HepG2 (cell line): ENCODE results near the gene SLC9A9. TPM values are rescaled to one million over a fixed set of nuclear protein-coding genes. Genes with fewer than 3 reads are reported as not detected.

Experiments
- ATAC-seq: fragments of 200-7000 bp; cut with Tn5 transposase; 3 replicates; pipeline ENCODE4 v1.9.1; 2020; ENCODE audit warnings: mild to moderate bottlenecking, moderate library complexity
- BruUV-seq: library from RNA; stranded (reverse); fragments of 400-500 nt; replicated peaks from 2 replicates; lab custom pipeline; 2021; lab: Mats Ljungman, UMichigan
- CTCF ChIA-PET: fragments of 300-600 bp; formaldehyde crosslinking; extraction: SDS; loops from one replicate; lab custom pipeline; 2021; ENCODE audit warnings: low total read pairs, inconsistent platforms, low intra/inter-chr PET ratio; lab: Yijun Ruan, JAX
- POLR2A ChIA-PET: fragments of 350-600 bp; sonication (Branson Sonifier 250); formaldehyde crosslinking; loops from one replicate; lab custom pipeline; 2020; ENCODE audit warnings: antibody characterized with exemption, inconsistent platforms; lab: Yijun Ruan, JAX
- DNase-seq: peaks from one replicate; pipeline ENCODE4 v3.0.0-alpha.2; 2015; ENCODE audit warnings: low spot score
- FAIRE-seq: peaks from 3 replicates; lab custom pipeline; 2011; peaks lifted over from hg19 to GRCh38; lab: Jason Lieb, UNC
- H2AFZ ChIP-seq: one replicate; pipeline ENCODE4 v1.6.1; 2011; ENCODE audit warnings: low read length, inconsistent platforms
- H3K27ac ChIP-seq: fragments of 300-600 bp; 3 replicates; pipeline ENCODE4 v1.8.0; 2011; ENCODE audit warnings: mixed run types, mild to moderate bottlenecking, mixed read lengths, low read length, inconsistent platforms; ENCODE audit not compliant: insufficient read depth; ENCODE audit errors: extremely low read length
- H3K27me3 ChIP-seq, 2 experiments: fragments of 200-600 bp in 1 of 2; 2 replicates in 1 of 2; 3 replicates in 1 of 2; pipeline versions ENCODE4 v1.6.0 to v1.8.0; 2011; ENCODE audit warnings: low read length in 2 of 2, mild to moderate bottlenecking in 2 of 2, moderate library complexity in 2 of 2, inconsistent platforms in 1 of 2; ENCODE audit not compliant: insufficient read depth in 2 of 2, control insufficient read depth in 1 of 2
- H3K36me3 ChIP-seq, 2 experiments: fragments of 200-600 bp in 1 of 2; replicated peaks in 1 of 2; 2 replicates in 1 of 2; 3 replicates in 1 of 2; pipeline versions ENCODE4 v1.5.1 to v1.8.0; 2011; ENCODE audit warnings: low read length in 2 of 2, inconsistent platforms in 1 of 2; ENCODE audit not compliant: insufficient read depth in 2 of 2, control insufficient read depth in 1 of 2
- H3K4me1 ChIP-seq: 2 replicates; pipeline ENCODE4 v1.5.1; 2012; ENCODE audit warnings: low read length, inconsistent platforms; ENCODE audit not compliant: insufficient read depth
- H3K4me2 ChIP-seq: 2 replicates; pipeline ENCODE4 v1.6.0; 2011; ENCODE audit warnings: low read depth, low read length, inconsistent platforms
- H3K4me3 ChIP-seq, 3 experiments: fragments of 200-600 bp in 1 of 3; sonication (generic), shearing (Covaris generic) in 1 of 3; replicated peaks in 1 of 3; 2 replicates each; pipeline ENCODE4 v1.5.1; 2011 to 2016; ENCODE audit warnings: low read length in 3 of 3, inconsistent platforms in 2 of 3, low read depth in 2 of 3, mild to moderate bottlenecking in 2 of 3, control low read depth in 1 of 3, mixed read lengths in 1 of 3; ENCODE audit not compliant: insufficient read depth in 1 of 3
- H3K79me2 ChIP-seq: one replicate; pipeline ENCODE4 v1.6.1; 2011; ENCODE audit warnings: low read length, inconsistent platforms; ENCODE audit not compliant: insufficient read depth
- H3K9ac ChIP-seq: 2 replicates; pipeline ENCODE4 v1.6.0; 2011; ENCODE audit warnings: mild to moderate bottlenecking, low read depth, low read length, inconsistent platforms; ENCODE audit not compliant: insufficient read depth
- H3K9me3 ChIP-seq: 2 replicates; pipeline ENCODE4 v1.5.1; 2012; ENCODE audit warnings: mild to moderate bottlenecking, low read length
- H4K20me1 ChIP-seq: 2 replicates; pipeline ENCODE4 v1.6.0; 2011; ENCODE audit warnings: inconsistent platforms, mild to moderate bottlenecking, low read length, moderate library complexity; ENCODE audit not compliant: insufficient read depth
- ATF7 ChIP-seq, 2 experiments: fragments of 450-650 bp in 1 of 2; sonication (generic) in 1 of 2; formaldehyde crosslinking in 1 of 2; IDR thresholded peaks; 2 replicates each; pipeline versions ENCODE4 v1.4.0 to v1.6.1; 2016 to 2020; ENCODE audit warnings: antibody characterized with exemption in 1 of 2, mild to moderate bottlenecking in 1 of 2, missing genetic modification reagents in 1 of 2
- ATM ChIP-seq: fragments of 450-650 bp; IDR thresholded peaks from 2 replicates; pipeline ENCODE4 v1.7.1; 2017; ENCODE audit warnings: mild to moderate bottlenecking, borderline replicate concordance
- GLI4 ChIP-seq: sonication (generic); formaldehyde crosslinking; IDR thresholded peaks from 2 replicates; pipeline ENCODE4 v1.5.1; 2020; ENCODE audit warnings: missing genetic modification reagents, mild to moderate bottlenecking, moderate library complexity, borderline replicate concordance
- HIVEP1 ChIP-seq: sonication (generic); formaldehyde crosslinking; IDR thresholded peaks from 2 replicates; pipeline ENCODE4 v1.4.0; 2020; ENCODE audit warnings: mild to moderate bottlenecking, missing genetic modification reagents
- HMG20B ChIP-seq: conservative IDR thresholded peaks from 2 replicates; pipeline ENCODE4 v1.6.1; 2016; ENCODE audit warnings: missing genetic modification reagents, missing compliant biosample characterization
- MIXL1 ChIP-seq: IDR thresholded peaks from 2 replicates; pipeline ENCODE4 v1.6.1; 2016
- RXRB ChIP-seq: IDR thresholded peaks from 2 replicates; pipeline ENCODE4 v1.6.1; 2016; ENCODE audit warnings: borderline replicate concordance, missing genetic modification reagents, missing compliant biosample characterization
- SMYD3 ChIP-seq: sonication (generic); formaldehyde crosslinking; IDR thresholded peaks from 2 replicates; pipeline ENCODE4 v1.8.1; 2023; ENCODE audit warnings: mild to moderate bottlenecking, missing genetic modification reagents
- SUZ12 ChIP-seq: fragments of 150-350 bp; IDR thresholded peaks from 2 replicates; pipeline ENCODE4 v1.6.1; 2014; ENCODE audit warnings: low read depth, low read length
- ZKSCAN1 ChIP-seq: fragments of 150-350 bp; IDR thresholded peaks from 2 replicates; pipeline ENCODE4 v1.6.1; 2014; ENCODE audit warnings: low read length
- ZNF253 ChIP-seq: sonication (generic); formaldehyde crosslinking; IDR thresholded peaks from 2 replicates; pipeline ENCODE4 v1.8.0; 2022; ENCODE audit warnings: mild to moderate bottlenecking, missing genetic modification reagents, borderline replicate concordance
- WGBS: methylation state at CpG from one replicate; pipeline ENCODE4 v1.1.6; 2017; ENCODE audit warnings: low lambda C conversion rate; 5-methylcytosine and 5-hydroxymethylcytosine counted together
- in situ Hi-C: cut with HindIII; loops from 2 replicates; pipeline ENCODE4 v1.10.0; 2017; ENCODE audit warnings: low pct_unique_long_range_greater_than_20kb; ENCODE audit not compliant: extremely low pct_ligation_motif_present
- intact Hi-C: fragments of 100-400 bp; cut with micrococcal nuclease; formaldehyde crosslinking; loops from one replicate; pipeline ENCODE4 v1.10.0; 2022; ENCODE audit not compliant: unreplicated experiment
- polyA plus RNA-seq, 8 experiments: library from polyadenylated mRNA; depleted of rRNA in 3 of 8; stranded (reverse) in 7 of 8; unstranded in 1 of 8; fragments of >200 nt; fragmentation: Illumina TruSeq in 4 of 8; extraction: Trizol in 4 of 8; gene quantifications; 2 replicates each; pipeline versions ENCODE4 v1.2.1 to v1.2.3, GENCODE V29; 2011 to 2016; ENCODE audit warnings: low read depth in 4 of 8, missing spikeins in 1 of 8, mixed read lengths in 1 of 8; ENCODE audit not compliant: insufficient read depth in 1 of 8
- total RNA-seq, 5 experiments: library from RNA; depleted of rRNA; stranded (reverse); fragments of >200 nt; fragmentation: Illumina TruSeq; extraction: Trizol; gene quantifications; 2 replicates each; pipeline ENCODE4 v1.2.3, GENCODE V29; 2016; ENCODE audit warnings: low read depth in 1 of 5
- TF ChIP-seq, protein P1 (sequence below): sonication (generic); formaldehyde crosslinking; IDR thresholded peaks from 2 replicates; pipeline ENCODE4 v1.4.0; 2020; ENCODE audit warnings: mild to moderate bottlenecking, missing genetic modification reagents
- TF ChIP-seq, protein P2 (sequence below): sonication (generic); formaldehyde crosslinking; IDR thresholded peaks from 2 replicates; pipeline ENCODE4 v1.5.0; 2020; ENCODE audit warnings: missing genetic modification reagents
- TF ChIP-seq, protein P3 (sequence below): IDR thresholded peaks from 2 replicates; pipeline ENCODE4 v1.6.1; 2016

Gene SLC9A9
- total and polyA plus RNA-seq, 2 of the 13 experiments (the other 11 are each of a cell fraction or from before 2014, with no cell fraction given), result not detected

DNA sequence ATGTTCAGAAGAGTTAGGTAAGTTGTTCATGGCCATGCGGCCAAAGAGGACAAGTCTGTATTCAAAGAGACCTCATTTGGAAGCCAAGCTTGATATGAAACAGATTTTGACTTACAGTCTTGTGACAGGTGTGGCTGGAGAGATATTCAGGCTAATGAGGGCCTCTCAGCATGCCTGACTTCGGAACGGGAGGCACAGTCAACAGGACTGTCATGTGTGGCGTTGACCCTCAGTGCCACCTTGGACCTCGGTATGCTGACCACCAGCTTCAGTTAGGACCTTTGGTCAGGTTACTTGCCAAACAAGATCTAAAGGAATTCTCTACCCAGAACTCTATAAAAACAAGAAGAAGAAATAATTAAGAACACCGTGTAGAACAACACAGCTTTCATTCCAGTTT is 604.6 kb downstream of the SLC9A9 start (continued):
- TF ChIP-seq, protein P1, sequence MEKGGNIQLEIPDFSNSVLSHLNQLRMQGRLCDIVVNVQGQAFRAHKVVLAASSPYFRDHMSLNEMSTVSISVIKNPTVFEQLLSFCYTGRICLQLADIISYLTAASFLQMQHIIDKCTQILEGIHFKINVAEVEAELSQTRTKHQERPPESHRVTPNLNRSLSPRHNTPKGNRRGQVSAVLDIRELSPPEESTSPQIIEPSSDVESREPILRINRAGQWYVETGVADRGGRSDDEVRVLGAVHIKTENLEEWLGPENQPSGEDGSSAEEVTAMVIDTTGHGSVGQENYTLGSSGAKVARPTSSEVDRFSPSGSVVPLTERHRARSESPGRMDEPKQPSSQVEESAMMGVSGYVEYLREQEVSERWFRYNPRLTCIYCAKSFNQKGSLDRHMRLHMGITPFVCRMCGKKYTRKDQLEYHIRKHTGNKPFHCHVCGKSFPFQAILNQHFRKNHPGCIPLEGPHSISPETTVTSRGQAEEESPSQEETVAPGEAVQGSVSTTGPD (CRISPR knock-in tag), result no peak
- no peak for TF ChIP-seq SMYD3 (CRISPR knock-in tag)
- TF ChIP-seq, protein P2, sequence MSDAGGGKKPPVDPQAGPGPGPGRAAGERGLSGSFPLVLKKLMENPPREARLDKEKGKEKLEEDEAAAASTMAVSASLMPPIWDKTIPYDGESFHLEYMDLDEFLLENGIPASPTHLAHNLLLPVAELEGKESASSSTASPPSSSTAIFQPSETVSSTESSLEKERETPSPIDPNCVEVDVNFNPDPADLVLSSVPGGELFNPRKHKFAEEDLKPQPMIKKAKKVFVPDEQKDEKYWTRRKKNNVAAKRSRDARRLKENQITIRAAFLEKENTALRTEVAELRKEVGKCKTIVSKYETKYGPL (CRISPR knock-in tag), result no peak

DNA sequence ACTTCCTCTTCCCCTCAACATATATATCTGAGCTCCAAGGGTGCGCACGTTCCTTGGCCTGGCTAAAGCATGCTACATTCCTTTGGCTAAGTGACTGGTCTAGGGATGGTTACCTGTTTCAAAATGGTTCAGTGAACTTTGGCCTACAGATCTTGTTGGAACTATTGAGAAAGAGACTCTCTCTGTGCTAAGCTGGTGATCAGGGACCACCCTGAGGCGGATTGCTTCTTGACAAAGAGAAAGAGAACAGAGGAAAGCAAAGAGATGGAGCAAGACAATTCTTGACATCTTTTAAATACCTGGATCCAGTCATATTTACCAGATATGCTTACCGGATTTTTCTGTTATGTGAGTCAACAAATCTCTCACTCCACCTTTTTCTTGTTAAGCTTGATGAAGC is 605.6 kb downstream of the SLC9A9 start:
- ChIA-PET POLR2A (no interaction called here), CTCF (no interaction called here)
- BruUV-seq, result no TSS peak
- Histone ChIP-seq H3K4me3 (no peak overlapping the region), H3K4me1 (no peaks in the 10 kb centered on the region), H4K20me1 (no peaks in the 10 kb centered on the region), H2AFZ (no peak overlapping the region), H3K27me3 (no peaks in the 10 kb centered on the region; a peak in 1 of 5 replicates), H3K79me2 (no peaks in the 10 kb centered on the region), H3K9me3 (no peaks in the 10 kb centered on the region), H3K36me3 (no peaks in the 10 kb centered on the region), H3K4me2 (no peak overlapping the region), H3K27ac (no peak overlapping the region), H3K9ac (no peak overlapping the region)
- no peak for FAIRE-seq
- DNase-seq, result no peak
- intact Hi-C loops (no loop called here), in situ Hi-C loops (no loop called here)
- no peak for TF ChIP-seq GLI4 (CRISPR knock-in tag)
- TF ChIP-seq SMYD3 (CRISPR knock-in tag), result no peak
- no peak for TF ChIP-seq MIXL1 (CRISPR knock-in tag)
- TF ChIP-seq, protein P3, sequence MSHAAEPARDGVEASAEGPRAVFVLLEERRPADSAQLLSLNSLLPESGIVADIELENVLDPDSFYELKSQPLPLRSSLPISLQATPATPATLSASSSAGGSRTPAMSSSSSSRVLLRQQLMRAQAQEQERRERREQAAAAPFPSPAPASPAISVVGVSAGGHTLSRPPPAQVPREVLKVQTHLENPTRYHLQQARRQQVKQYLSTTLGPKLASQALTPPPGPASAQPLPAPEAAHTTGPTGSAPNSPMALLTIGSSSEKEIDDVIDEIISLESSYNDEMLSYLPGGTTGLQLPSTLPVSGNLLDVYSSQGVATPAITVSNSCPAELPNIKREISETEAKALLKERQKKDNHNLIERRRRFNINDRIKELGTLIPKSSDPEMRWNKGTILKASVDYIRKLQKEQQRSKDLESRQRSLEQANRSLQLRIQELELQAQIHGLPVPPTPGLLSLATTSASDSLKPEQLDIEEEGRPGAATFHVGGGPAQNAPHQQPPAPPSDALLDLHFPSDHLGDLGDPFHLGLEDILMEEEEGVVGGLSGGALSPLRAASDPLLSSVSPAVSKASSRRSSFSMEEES (CRISPR knock-in tag), result no peak
- no peak for TF ChIP-seq HIVEP1 (CRISPR knock-in tag)
- TF ChIP-seq RXRB, result no peak
- no peak for TF ChIP-seq ATM
- no peak for TF ChIP-seq ZKSCAN1
- TF ChIP-seq SUZ12, result no peak
- no peak for TF ChIP-seq ZNF253 (CRISPR knock-in tag)
- no peak for TF ChIP-seq HMG20B
- no peak for TF ChIP-seq ATF7 (IDR thresholded peaks at IDR 0.05)
- no peak for TF ChIP-seq ATF7 (CRISPR knock-in tag; IDR thresholded peaks at IDR 0.05)
- ATAC-seq, result no peak
- 21% methylated on average over 4 of the region's 4 CpGs for WGBS
